Erythroblast (primary cell): ENCODE data around the gene ATP13A2.

ENCODE experiments used
- GATA1 ChIP-seq: IDR thresholded peaks from 2 replicates; pipeline ENCODE4 v1.6.1; 2011; ENCODE audit warnings: low read depth, mild to moderate bottlenecking, control low read depth, low read length, moderate library complexity
- POLR2A ChIP-seq: IDR thresholded peaks from 2 replicates; pipeline ENCODE4 v1.6.1; 2011; ENCODE audit warnings: mild to moderate bottlenecking, low read length

- peak; percentile 79 for TF ChIP-seq POLR2A
- TF ChIP-seq GATA1: no peak
These were observed 42.1 kb upstream of the ATP13A2 start, which contains the start of gene SDHB for GRCh38 chr1:17053685-17054410.
